ENCODE results near the gene TSPEAR.

TSPEAR gene

GRCh38 chr21:44540741-44541288 is 170.6 kb downstream of the TSPEAR start:
- TF ChIP-seq CTCF (IDR thresholded peaks at IDR 0.05), result no peak

DNA sequence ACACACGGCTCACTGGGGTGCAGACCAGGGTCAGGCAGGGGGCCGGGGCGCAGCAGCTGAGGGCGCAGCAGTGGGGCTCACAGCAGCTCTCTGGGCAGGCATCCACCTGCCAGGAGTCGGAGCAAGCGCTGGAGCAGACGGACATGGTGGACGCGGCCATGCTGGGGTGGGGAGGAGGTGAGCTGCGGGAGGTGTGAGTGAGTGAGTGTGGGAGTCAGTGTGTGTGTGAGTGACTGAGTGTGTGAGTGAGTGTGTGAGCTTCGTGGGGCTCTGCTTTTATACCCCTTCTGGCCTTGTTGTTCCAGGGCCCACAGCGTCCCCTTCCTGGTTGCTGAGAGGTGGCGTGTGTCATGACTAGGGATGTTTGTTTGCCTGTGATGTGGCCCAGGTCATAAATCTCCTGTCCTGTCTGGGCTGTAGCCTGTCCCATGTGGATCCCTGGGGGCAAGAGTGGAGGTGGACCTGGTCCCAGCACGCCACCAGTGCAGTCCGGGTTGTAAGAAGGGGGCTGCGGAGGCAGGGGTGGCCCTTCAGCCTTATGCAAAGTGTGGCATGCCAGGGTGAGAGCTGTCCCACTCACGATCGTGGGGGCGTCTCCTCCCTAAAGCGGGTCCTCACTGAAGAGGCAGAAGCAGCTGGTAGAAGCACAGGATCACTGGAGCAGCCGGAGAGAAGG is 171.2 kb downstream of the TSPEAR start, which contains the start of gene KRTAP10-1:
KRTAP10-1 (minus strand) TSS at position 205 of the 676 bp plus-strand sequence; CDS start at position 160, 45 bp downstream.
- no peak for TF ChIP-seq CTCF (IDR thresholded peaks at IDR 0.05)

DNA sequence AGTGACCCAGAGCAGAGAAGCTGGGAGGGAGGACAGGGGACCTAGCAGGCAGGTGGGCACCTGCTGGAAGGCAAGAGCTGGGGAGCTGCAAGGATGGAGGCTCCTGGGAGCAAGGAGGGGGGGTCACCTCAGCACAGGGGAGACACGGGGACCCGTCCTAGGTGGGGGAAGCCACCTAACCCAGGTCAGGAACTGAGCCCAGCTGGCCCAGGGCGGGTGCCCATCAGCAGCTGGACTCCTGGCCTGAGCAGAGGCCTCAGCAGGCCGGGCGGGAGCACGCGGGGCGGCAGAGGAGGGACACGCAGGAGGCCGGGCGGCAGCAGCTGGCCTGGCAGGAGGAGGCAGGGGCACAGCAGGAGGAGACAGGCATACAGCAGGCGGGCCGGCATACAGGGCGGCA is 172.3 kb downstream of the TSPEAR start:
- no peak for TF ChIP-seq CTCF (IDR thresholded peaks at IDR 0.05)

DNA sequence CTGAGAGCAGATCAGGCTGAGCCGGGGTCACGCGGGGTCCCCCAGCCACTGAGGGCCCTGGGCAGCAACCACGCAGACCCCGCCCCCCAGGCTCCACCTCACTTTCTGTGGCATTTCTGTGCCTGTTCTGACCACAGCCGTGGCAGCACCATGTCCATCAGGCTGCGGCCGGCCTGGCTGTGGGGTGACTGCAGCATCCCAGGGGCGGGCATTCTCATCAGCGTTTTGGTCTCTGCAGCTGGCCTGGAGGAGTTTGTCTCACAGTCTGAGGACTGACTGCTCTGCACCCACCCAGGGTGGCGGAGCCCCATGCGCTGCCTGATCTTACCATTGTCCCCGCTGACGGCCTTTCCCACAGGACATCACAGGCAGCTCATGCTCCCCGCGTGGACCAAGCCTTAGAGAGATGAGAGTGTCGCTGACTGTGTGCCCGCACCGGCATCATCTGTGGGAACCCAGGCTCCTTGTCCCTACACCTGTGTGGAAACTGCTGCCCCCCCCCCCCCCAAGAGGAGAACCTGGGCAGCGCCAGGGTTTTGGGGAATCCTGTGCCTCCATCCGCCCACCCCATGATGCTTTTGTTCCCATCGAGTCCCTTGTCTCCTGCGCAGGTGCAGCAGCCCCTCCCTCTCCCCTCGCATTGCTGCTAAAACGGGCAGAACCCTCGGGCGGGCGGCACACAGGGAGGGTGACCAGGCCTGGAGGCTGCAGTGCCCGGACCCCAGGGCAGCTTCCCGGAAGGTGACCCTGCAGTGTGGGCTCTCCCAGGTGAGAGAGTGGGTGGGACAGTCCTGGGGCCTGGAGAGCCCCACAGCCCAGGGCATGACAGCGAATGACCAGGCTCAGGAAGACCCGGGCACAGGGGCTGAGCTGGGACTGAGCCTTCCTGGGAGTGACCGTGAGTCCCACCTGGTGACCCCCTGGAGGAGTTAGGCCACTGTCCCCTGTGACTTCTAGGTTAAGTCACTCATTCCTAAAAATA is 173.2 kb downstream of the TSPEAR start:
- TF ChIP-seq CTCF (IDR thresholded peaks at IDR 0.05), result no peak

DNA sequence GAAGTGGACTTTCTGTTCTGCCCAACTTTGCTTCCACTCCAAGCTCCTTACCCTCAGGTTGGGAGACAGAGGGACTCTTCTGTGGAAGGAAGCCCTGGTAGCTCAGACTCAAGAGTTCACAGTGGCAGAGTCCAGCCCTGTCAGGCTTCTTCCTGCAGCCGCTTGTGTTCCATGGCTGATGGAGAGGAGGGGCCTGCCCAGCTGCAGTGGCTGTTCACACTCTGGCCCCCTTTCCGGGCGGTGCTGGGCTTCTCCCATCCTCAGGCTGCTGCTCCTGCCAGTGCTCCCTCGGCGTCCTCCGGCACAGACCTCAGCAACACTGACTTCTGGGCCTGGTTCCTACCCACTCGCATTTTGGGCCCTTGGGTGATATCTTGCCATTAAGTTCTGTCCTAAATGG is 175.4 kb downstream of the TSPEAR start:
- TF ChIP-seq CTCF (IDR thresholded peaks at IDR 0.05), result no peak

DNA sequence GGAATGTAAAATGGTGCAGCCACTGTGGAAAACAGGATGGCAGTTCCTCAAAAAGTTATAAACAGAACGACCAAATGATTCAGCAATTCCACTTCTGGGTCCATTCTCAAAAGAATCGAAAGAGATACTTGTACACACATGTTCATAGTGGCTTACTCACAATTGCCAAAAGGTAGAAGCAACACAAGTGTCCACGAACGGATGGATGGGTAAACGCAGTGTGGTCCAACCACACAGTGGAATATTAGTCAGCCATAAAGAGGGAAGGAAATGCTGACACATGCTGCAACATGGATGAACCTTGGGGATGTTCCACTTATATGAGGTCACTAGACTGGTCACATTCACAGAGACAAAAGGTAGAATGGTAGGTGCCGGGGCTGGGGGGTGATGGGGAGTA is 176.7 kb downstream of the TSPEAR start:
- no peak for TF ChIP-seq CTCF (IDR thresholded peaks at IDR 0.05)

DNA sequence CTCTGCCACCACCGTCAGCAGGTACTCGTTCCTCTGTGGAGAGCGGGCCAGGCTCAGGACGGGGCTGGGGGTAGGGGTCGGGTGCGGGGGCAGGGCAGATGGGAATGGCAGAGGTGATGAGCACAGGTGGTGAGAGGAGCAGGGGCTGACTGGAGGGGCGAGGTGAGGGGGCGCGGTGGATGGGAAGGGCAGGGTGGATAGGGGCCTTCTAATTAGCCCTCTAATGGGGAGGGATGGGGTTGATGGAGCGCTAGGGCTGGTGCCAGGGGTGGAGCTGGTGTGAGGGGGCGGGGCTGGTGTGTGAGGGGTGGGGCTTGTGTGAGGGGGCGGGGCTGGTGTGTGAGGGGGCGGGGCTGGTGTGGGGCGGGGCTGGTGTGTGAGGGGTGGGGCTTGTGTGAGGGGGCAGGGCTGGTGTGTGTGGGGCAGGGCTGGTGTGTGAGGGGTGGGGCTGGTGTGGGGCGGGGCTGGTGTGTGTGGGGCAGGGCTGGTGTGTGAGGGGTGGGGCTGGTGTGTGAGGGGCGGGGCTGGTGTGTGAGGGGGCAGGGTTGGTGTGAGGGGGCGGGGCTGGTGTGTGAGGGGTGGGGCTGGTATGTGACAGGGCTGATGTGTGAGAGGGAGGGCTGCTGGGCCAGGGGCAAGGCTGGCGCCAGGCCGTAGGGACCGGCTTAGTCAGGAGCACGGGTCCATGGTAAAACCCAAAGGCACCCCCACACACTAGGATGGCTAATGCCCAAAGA is 177.3 kb downstream of the TSPEAR start:
- no peak for TF ChIP-seq CTCF (IDR thresholded peaks at IDR 0.05)

All from LNCAP (cell line).